Osteoblast (primary cell): Measurements from ENCODE around the gene PPP2R5D. TPM values are rescaled to one million over a fixed set of nuclear protein-coding genes. Genes with fewer than 3 reads are reported as not detected.

Experiments
- DNase-seq: peaks from one replicate; pipeline ENCODE4 v3.0.0; 2011; ENCODE audit warnings: low spot score, mixed read lengths; ENCODE audit not compliant: insufficient read length; ENCODE audit errors: missing footprints
- H2AFZ ChIP-seq: 2 replicates; pipeline ENCODE4 v1.6.0; 2011; ENCODE audit warnings: mild to moderate bottlenecking, low read length
- H3K27ac ChIP-seq: 2 replicates; pipeline ENCODE4 v1.5.1; 2011; ENCODE audit warnings: mild to moderate bottlenecking, low read depth, low read length, moderate library complexity
- H3K27me3 ChIP-seq: 2 replicates; pipeline ENCODE4 v1.6.0; 2012; ENCODE audit warnings: mild to moderate bottlenecking, control low read depth, inconsistent platforms, low read length, moderate library complexity; ENCODE audit not compliant: insufficient read depth
- H3K36me3 ChIP-seq: 2 replicates; pipeline ENCODE4 v1.5.1; 2011; ENCODE audit warnings: mild to moderate bottlenecking, low read length, control low read depth, moderate library complexity; ENCODE audit not compliant: insufficient read depth
- H3K4me1 ChIP-seq: 2 replicates; pipeline ENCODE4 v1.5.1; 2011; ENCODE audit warnings: mild to moderate bottlenecking, low read length, control low read depth, moderate library complexity; ENCODE audit not compliant: insufficient read depth
- H3K4me2 ChIP-seq: 2 replicates; pipeline ENCODE4 v1.6.0; 2011; ENCODE audit warnings: mild to moderate bottlenecking, low read length; ENCODE audit not compliant: insufficient read depth
- H3K4me3 ChIP-seq: fragments of 200-600 bp; sonication (generic); 3 replicates; pipeline ENCODE4 v1.5.1; 2012; ENCODE audit warnings: mild to moderate bottlenecking, low read length, inconsistent platforms; ENCODE audit not compliant: insufficient read depth
- H3K79me2 ChIP-seq: 2 replicates; pipeline ENCODE4 v1.6.0; 2012; ENCODE audit warnings: mild to moderate bottlenecking, low read length, control low read depth, inconsistent platforms; ENCODE audit not compliant: insufficient read depth
- H3K9me3 ChIP-seq: 2 replicates; pipeline ENCODE4 v1.5.1; 2011; ENCODE audit warnings: low read depth, low read length, control low read depth
- H4K20me1 ChIP-seq: 2 replicates; pipeline ENCODE4 v1.6.0; 2012; ENCODE audit warnings: mild to moderate bottlenecking, low read length, control low read depth; ENCODE audit not compliant: insufficient read depth
- CTCF ChIP-seq: IDR thresholded peaks from 2 replicates; pipeline ENCODE4 v1.5.1; 2011; ENCODE audit warnings: mild to moderate bottlenecking, low read depth, low read length, moderate library complexity; ENCODE audit errors: extremely low read depth
- total RNA-seq: library from RNA; depleted of rRNA; stranded (reverse); fragments of >200 nt; gene quantifications from 2 replicates; pipeline ENCODE4 v1.2.3, GENCODE V29; 2012

Gene PPP2R5D
- total RNA-seq, 1 donor, result 30.8 TPM

GRCh38 chr6:43011207-43011606, 26.8 kb downstream of the PPP2R5D start:
- Histone ChIP-seq H3K27me3 (no peaks in the 10 kb centered on the region), H3K36me3 (peaks cover 53% of the 10 kb centered on the region), H3K4me3 (no peak overlapping the region), H3K79me2 (peaks cover 59% of the 10 kb centered on the region), H2AFZ (no peak overlapping the region), H4K20me1 (peaks cover 18% of the 10 kb centered on the region), H3K4me1 (peaks cover 22% of the 10 kb centered on the region), H3K27ac (no peak overlapping the region), H3K4me2 (no peak overlapping the region), H3K9me3 (no peaks in the 10 kb centered on the region)
- TF ChIP-seq CTCF, result no peak
- DNase-seq, result no peak

- TF ChIP-seq CTCF, result no peak
- H3K9me3 ChIP-seq, result no peaks in the 10 kb centered on the region
- H2AFZ ChIP-seq, result no peak overlapping the region
- H3K27me3 ChIP-seq, result no peaks in the 10 kb centered on the region
- peaks cover 53% of the 10 kb centered on the region for H3K36me3 ChIP-seq
- peak overlapping the region; percentile 98 for H3K4me3 ChIP-seq
- H4K20me1 ChIP-seq, result peaks cover 29% of the 10 kb centered on the region
- peaks cover 28% of the 10 kb centered on the region for H3K4me1 ChIP-seq
- DNase-seq, result no peak
- H3K79me2 ChIP-seq, result peaks cover 71% of the 10 kb centered on the region
- peak overlapping the region; percentile 95 for H3K4me2 ChIP-seq
- H3K27ac ChIP-seq, result no peak overlapping the region
These were observed 28.0 kb downstream of the PPP2R5D start for GRCh38 chr6:43012364-43012763.

GRCh38 chr6:43013097-43013842, 28.9 kb downstream of the PPP2R5D start:
- peak overlapping the region; percentile 91 for H2AFZ ChIP-seq
- H3K4me1 ChIP-seq, result peaks cover 28% of the 10 kb centered on the region
- H3K27ac ChIP-seq, result peak overlapping the region; percentile 57
- peak; percentile 83 for DNase-seq
- no peaks in the 10 kb centered on the region for H3K9me3 ChIP-seq
- H3K79me2 ChIP-seq, result peaks cover 80% of the 10 kb centered on the region
- H4K20me1 ChIP-seq, result peaks cover 34% of the 10 kb centered on the region
- no peaks in the 10 kb centered on the region for H3K27me3 ChIP-seq
- H3K4me2 ChIP-seq, result peak overlapping the region; percentile 95
- no peak for TF ChIP-seq CTCF
- peaks cover 53% of the 10 kb centered on the region for H3K36me3 ChIP-seq
- peak overlapping the region; percentile 98 for H3K4me3 ChIP-seq

GRCh38 chr6:43013843-43014433, 29.6 kb downstream of the PPP2R5D start, which contains the start of the genes KLHDC3 and MEA1:
Gene KLHDC3, plus strand, starts transcription at chr6:43014249. Its CDS starts 2,944 bp downstream, at chr6:43017193.
Gene MEA1, minus strand, starts transcription at chr6:43013946. Its CDS starts 133 bp downstream, at chr6:43013813.
- H3K4me2 ChIP-seq, result peak within 1 kb of the TSS; percentile 95
- H3K36me3 ChIP-seq, result peaks cover 53% of the 10 kb centered on the region
- no peaks in the 10 kb centered on the region for H3K9me3 ChIP-seq
- H2AFZ ChIP-seq, result peak within 1 kb of the TSS; percentile 91
- peaks cover 85% of the 10 kb centered on the region for H3K79me2 ChIP-seq
- H4K20me1 ChIP-seq, result peaks cover 34% of the 10 kb centered on the region
- peak within 1 kb of the TSS; percentile 98 for H3K4me3 ChIP-seq
- peak within 1 kb of the TSS; percentile 87 for H3K27ac ChIP-seq
- no peaks in the 10 kb centered on the region for H3K27me3 ChIP-seq
- H3K4me1 ChIP-seq, result peaks cover 28% of the 10 kb centered on the region
- TF ChIP-seq CTCF, result no peak
- peak; percentile 100 for DNase-seq
